GM19467 (cell line): Measurements from ENCODE around the gene CDC42BPA.
"Not testable (repeated sequence)": the region's sequence is repeated elsewhere in the genome, so short reads cannot be mapped to it uniquely, and the experiment has no call there.

Experiments used
- ATAC-seq: cut with Tn5 transposase; IDR thresholded peaks from one replicate; pipeline ENCODE4 v1.9.1; 2021; ENCODE audit warnings: mild to moderate bottlenecking, moderate library complexity; ENCODE audit not compliant: unreplicated experiment

Gene CDC42BPA

DNA sequence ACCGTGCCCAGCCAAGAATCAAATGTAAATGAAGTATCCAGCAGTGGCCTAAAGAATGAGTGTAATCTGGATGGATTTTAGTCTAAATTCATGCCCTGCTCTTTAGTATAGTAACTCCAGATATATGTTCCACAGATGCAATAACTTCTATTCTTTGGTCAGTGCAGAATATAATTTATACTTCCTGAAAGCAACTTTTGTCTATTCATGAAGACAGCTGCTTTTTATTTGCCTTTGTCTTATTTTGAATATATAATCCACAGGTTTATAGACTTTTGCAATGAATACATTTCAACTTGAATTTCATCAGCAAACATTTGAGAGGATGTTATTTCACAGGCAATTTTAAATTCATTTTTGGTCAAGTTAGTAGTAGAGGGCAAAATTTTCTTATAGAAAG, 54.4 kb downstream of the CDC42BPA start:
- no peak for ATAC-seq

DNA sequence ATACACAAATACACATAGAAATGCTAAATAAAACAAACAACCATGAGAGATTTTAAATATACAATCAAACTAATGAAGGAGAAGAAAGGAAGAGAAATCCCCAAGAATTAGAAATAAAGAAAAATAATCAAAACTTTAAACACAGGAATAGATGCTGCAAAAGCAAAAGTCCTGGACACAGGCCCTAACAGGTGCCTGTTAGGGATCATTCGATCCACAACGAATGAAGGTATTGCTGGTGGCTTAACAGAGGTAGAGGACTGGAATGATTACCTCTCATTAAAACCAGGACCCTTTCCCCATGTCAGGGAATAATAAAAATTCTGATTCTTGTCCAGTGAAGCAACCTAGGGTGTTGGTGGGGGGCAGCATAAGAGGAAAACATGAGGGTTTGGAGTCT, 56.8 kb downstream of the CDC42BPA start:
- ATAC-seq = no peak

DNA sequence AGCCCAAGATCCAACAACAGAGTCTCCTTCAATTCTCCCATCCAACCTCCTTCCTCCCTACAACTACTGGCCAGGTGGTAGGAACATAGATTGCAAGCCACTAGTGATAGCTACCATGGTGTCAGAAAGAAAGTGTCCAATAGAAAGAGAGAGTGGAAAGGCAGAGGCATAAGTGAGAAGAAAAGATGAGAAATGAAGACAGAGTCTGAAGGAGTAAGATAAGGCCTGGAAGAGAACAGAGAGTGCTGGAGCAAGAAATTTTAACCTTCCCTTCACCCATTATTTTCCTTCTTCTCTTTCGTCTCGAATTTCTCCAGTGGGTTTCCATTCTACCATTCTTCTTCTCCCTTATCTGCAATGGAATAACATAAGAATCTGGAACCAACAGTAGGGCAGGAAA, 57.9 kb downstream of the CDC42BPA start:
- no peak for ATAC-seq

DNA sequence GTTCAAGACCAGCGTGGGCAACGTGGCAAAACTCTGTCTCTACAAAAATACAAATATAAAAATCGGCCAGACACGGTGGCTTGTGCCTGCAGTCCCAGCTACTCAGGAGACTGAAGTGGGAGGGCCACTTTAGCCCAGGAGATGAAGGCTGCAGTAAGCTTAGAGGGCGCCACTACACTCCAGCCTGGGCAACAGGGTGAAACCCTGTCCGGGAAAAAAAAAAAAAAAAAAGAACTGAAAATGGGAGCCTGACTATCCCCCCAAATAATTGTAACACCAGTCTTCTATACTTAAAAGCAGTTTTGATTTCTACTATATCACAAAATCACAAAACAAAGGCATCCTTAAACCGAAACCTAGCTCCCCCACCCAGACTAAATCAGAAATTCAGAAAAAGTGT, 60.3 kb downstream of the CDC42BPA start:
- ATAC-seq = no peak

DNA sequence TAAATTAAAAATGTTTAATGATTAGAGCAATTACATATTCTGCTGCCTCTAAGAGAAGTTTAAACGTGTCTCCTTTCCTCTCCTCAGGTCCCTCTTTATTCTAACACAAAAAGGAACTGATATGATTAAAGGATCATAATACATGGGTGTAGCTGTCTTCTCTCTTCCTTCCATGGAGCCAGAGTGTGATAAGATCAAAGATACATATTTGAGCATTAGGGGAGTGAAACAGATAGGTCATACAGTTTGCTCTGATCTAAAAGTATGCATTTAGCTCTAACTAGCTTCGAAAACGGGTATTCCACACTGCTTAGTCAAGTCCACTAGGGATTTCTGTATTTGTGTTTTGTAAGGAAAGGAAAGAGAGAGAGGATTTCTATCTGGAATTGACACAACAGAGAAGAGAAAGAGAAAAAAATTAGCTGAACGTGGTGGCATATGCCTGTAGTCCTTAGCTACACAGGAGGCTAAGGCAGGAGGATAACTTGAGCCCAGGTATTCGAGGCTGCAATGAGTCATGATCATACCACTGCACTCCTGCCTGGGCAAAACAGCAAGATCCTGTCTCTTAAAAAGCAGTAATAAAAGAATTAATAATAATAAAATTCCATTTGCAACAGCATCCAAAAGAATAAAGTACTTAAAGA, 63.1 kb downstream of the CDC42BPA start:
- ATAC-seq = no peak

GRCh38 chr1:227253065-227253464, 65.2 kb downstream of the CDC42BPA start:
- no peak for ATAC-seq

DNA sequence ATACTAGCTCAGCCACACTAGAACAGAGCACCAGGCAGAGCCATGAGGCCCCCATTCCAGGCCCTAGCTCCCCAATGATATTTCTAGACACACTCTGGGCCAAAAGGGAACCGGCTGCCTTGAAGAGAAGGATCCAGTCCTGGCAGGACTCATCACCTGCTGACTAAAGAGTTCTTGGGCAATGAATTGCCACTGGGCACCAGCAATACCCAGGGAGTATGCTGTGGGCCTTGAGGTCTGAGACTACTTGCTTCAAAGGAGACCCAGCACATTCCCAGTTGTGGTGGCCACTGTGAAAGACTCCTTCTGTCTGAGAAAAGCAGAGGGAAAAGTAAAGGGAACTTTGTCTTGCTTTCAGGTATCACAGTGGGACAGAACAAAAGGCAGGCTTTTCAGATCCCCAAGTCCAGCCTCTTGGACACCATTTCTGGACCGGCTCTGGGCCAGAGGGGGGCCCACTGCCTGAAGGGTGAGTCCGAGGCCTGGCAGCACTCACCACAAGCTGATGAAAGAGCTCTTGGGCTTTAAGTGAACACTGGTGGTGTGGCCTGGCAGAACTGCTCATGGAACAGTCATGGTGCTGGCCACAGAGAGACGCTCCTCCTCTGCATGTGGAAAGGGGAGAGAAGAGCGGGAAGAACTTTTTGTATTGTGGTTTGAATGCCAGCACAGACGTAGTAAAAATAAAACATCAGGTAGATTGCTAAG, 72.5 kb downstream of the CDC42BPA start:
- ATAC-seq = no peak

GRCh38 chr1:227244339-227245118, 73.8 kb downstream of the CDC42BPA start:
- ATAC-seq = no peak

- no peak for ATAC-seq
These were observed 75.2 kb downstream of the CDC42BPA start for GRCh38 chr1:227242811-227243682.

GRCh38 chr1:227240983-227241382, 77.3 kb downstream of the CDC42BPA start:
- no peak for ATAC-seq

- ATAC-seq = peak; percentile 59
These were observed 83.3 kb downstream of the CDC42BPA start for GRCh38 chr1:227234998-227235405.

- not testable (repeated sequence) for ATAC-seq
These were observed 87.2 kb downstream of the CDC42BPA start for GRCh38 chr1:227231128-227231527.

DNA sequence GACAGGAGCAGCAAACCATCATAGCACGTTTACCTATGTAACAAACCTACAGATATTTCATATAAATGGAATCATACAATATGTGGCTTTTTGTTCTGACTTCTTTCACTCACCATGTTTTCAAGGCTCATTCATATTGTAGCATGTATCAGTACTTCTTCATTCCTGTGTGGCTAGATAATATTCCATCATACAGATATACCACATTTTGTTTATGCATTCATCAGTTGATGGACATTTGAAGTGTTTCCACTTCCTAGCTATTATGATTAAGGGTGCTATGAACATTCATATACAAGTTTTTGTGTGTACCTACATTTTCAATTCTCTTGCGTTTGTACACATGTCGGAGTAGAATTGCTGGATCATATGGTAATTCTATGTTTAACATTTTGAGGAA, 90.1 kb downstream of the CDC42BPA start:
- no peak for ATAC-seq

- ATAC-seq = no peak
These were observed 90.5 kb downstream of the CDC42BPA start for GRCh38 chr1:227227761-227228160.

GRCh38 chr1:227225715-227226346, 92.5 kb downstream of the CDC42BPA start:
- ATAC-seq = no peak

- no peak for ATAC-seq
These were observed 95.0 kb downstream of the CDC42BPA start for GRCh38 chr1:227223171-227223806.

GRCh38 chr1:227219715-227220292, 98.5 kb downstream of the CDC42BPA start:
- no peak for ATAC-seq

DNA sequence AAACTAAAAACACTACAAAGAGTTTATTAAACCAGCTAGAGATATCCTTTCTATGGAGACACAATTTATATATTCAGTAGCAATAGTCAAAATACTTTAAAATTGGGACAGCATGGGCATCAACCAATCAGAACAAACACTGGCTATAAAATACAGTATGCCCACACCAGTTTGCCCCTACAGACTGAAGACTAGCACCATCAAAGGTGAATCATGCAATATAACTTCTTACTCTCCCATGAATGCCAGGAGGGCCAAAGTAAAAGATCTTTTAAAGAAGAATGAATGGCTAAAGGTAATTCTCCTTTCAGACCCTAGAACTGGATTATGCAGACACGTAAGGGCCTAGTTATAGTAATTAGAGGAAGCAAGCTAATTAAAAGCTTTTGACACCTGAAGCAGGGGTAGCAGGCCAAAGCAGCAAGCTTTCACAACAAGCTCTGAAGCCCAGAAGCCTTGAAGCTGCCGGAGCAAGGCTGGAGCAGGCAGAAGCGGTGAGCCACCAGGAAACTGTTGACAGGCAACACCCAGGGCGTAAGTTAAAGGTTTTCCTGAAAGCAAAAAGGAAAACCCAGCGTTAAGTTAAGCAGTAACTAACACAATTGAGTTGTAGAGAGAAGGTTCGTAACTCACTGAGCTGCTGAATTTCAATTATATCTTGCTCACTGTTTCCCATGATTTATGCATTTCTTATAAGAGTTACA, 99.3 kb downstream of the CDC42BPA start:
- ATAC-seq = no peak
